ENCODE measurements around the gene CDK1.
A peak's percentile ranks its signal among the peaks of the same experiment; 100 is the strongest.

CDK1 gene

GRCh38 chr10:60778214-60778970 lies at the start of gene CDK1:
Gene CDK1 (plus strand): TSS chr10:60778478. CDS start chr10:60780166, 1,688 bp downstream.
- Histone ChIP-seq H3K36me3 (replicated peaks) (no peaks in the 10 kb centered on the region), H3K27me3 (replicated peaks) (no peaks in the 10 kb centered on the region), H3K4me3 (ENCODE audit: low read depth, low read length) (peak within 1 kb of the TSS; percentile 80), H3K27ac (peak within 1 kb of the TSS; percentile 53)
- in situ Hi-C loops (cut with HindIII; ENCODE audit: low pct_ligation_motif_present, low sequenced_read_pairs): no loop called here
- TF ChIP-seq CTCF (IDR thresholded peaks at IDR 0.05; ENCODE audit: low read depth, low read length, missing control alignments): no peak
- DNase-seq: peak; percentile 99

- Histone ChIP-seq H3K27ac (no peak overlapping the region), H3K4me3 (ENCODE audit: low read depth, low read length) (no peak overlapping the region), H3K36me3 (replicated peaks) (no peaks in the 10 kb centered on the region), H3K27me3 (replicated peaks) (no peaks in the 10 kb centered on the region)
- TF ChIP-seq CTCF (IDR thresholded peaks at IDR 0.05; ENCODE audit: low read depth, low read length, missing control alignments): no peak
- no peak for DNase-seq
- in situ Hi-C loops (cut with HindIII; ENCODE audit: low pct_ligation_motif_present, low sequenced_read_pairs): no loop called here
These were observed 49.2 kb upstream of the CDK1 start for GRCh38 chr10:60729106-60729505.

- no peak for TF ChIP-seq CTCF (IDR thresholded peaks at IDR 0.05; ENCODE audit: low read depth, low read length, missing control alignments)
- Histone ChIP-seq H3K27me3 (replicated peaks) (no peaks in the 10 kb centered on the region), H3K4me3 (ENCODE audit: low read depth, low read length) (no peak overlapping the region), H3K36me3 (replicated peaks) (no peaks in the 10 kb centered on the region), H3K27ac (no peak overlapping the region)
- in situ Hi-C loops (cut with HindIII; ENCODE audit: low pct_ligation_motif_present, low sequenced_read_pairs): no loop called here
- no peak for DNase-seq
These were observed 47.0 kb upstream of the CDK1 start for GRCh38 chr10:60731134-60731885.

GRCh38 chr10:60732198-60732806 lies 46.0 kb upstream of the CDK1 start:
- no peaks in the 10 kb centered on the region for H3K36me3 ChIP-seq (replicated peaks)
- no peak for TF ChIP-seq CTCF (IDR thresholded peaks at IDR 0.05; ENCODE audit: low read depth, low read length, missing control alignments)
- in situ Hi-C loops (cut with HindIII; ENCODE audit: low pct_ligation_motif_present, low sequenced_read_pairs): no loop called here
- H3K4me3 ChIP-seq (ENCODE audit: low read depth, low read length): peak overlapping the region; percentile 66
- H3K27ac ChIP-seq: no peak overlapping the region
- no peak for DNase-seq
- H3K27me3 ChIP-seq (replicated peaks): no peaks in the 10 kb centered on the region

- Histone ChIP-seq H3K27ac (no peak overlapping the region), H3K27me3 (replicated peaks) (no peaks in the 10 kb centered on the region), H3K4me3 (ENCODE audit: low read depth, low read length) (peak overlapping the region; percentile 66), H3K36me3 (replicated peaks) (no peaks in the 10 kb centered on the region)
- TF ChIP-seq CTCF (IDR thresholded peaks at IDR 0.05; ENCODE audit: low read depth, low read length, missing control alignments): peak; percentile 33
- in situ Hi-C loops (cut with HindIII; ENCODE audit: low pct_ligation_motif_present, low sequenced_read_pairs): no loop called here
- no peak for DNase-seq
These were observed 45.3 kb upstream of the CDK1 start for GRCh38 chr10:60732807-60733516.

All from brain microvascular endothelial cell (primary cell).